Mesenchymal stem cell (in vitro differentiated cells and primary cell): ENCODE data around the gene APP.
"Not testable (repeated sequence)": the region's sequence is repeated elsewhere in the genome, so short reads cannot be mapped to it uniquely, and the experiment has no call there.

Experiments
- DNase-seq: peaks from one replicate; pipeline ENCODE4 v3.0.0-alpha.2; 2013
- H2AFZ ChIP-seq: one replicate; pipeline ENCODE4 v1.6.1; 2013; ENCODE audit warnings: low read depth, mild to moderate bottlenecking, control low read depth, inconsistent platforms, low read length, moderate library complexity
- H2AK5ac ChIP-seq: 2 replicates; pipeline ENCODE4 v1.6.1; 2013; ENCODE audit warnings: low read length, moderate library complexity, mild to moderate bottlenecking, inconsistent platforms; ENCODE audit not compliant: severe bottlenecking
- H2BK120ac ChIP-seq: one replicate; pipeline ENCODE4 v1.6.1; 2013; ENCODE audit warnings: low read depth, mild to moderate bottlenecking, inconsistent platforms, low read length, moderate library complexity
- H2BK12ac ChIP-seq, 2 experiments: one replicate each; pipeline ENCODE4 v1.6.1; 2013; ENCODE audit warnings: inconsistent platforms in 2 of 2, low read length in 2 of 2, mild to moderate bottlenecking in 2 of 2, moderate library complexity in 2 of 2, control low read depth in 1 of 2
- H2BK15ac ChIP-seq: one replicate; pipeline ENCODE4 v1.6.1; 2013; ENCODE audit warnings: mild to moderate bottlenecking, low read depth, inconsistent platforms; ENCODE audit not compliant: poor library complexity, severe bottlenecking
- H2BK5ac ChIP-seq: 2 replicates; pipeline ENCODE4 v1.6.1; 2013; ENCODE audit warnings: low read depth, mild to moderate bottlenecking, low read length, control low read depth, inconsistent platforms; ENCODE audit not compliant: poor library complexity, severe bottlenecking
- H3K14ac ChIP-seq, 2 experiments: one replicate each; pipeline ENCODE4 v1.6.1; 2013; ENCODE audit warnings: inconsistent platforms in 2 of 2, low read length in 2 of 2, control low read depth in 1 of 2, mild to moderate bottlenecking in 1 of 2, moderate library complexity in 1 of 2
- H3K18ac ChIP-seq, 2 experiments: one replicate each; pipeline ENCODE4 v1.6.1; 2013; ENCODE audit warnings: inconsistent platforms in 2 of 2, low read length in 2 of 2, control low read depth in 1 of 2, low read depth in 1 of 2, mild to moderate bottlenecking in 1 of 2
- H3K23ac ChIP-seq, 2 experiments: one replicate each; pipeline ENCODE4 v1.6.1; 2013; ENCODE audit warnings: inconsistent platforms in 2 of 2, low read length in 2 of 2, mild to moderate bottlenecking in 2 of 2, moderate library complexity in 2 of 2, control low read depth in 1 of 2
- H3K27ac ChIP-seq: 2 replicates; pipeline ENCODE4 v1.5.1; 2013; ENCODE audit warnings: mild to moderate bottlenecking, moderate library complexity, low read length, control low read depth, inconsistent platforms; ENCODE audit not compliant: poor library complexity, severe bottlenecking
- H3K27me3 ChIP-seq, 2 experiments: 2 replicates each; pipeline versions ENCODE4 v1.6.1 to v1.7.0; 2013; ENCODE audit warnings: low read length in 2 of 2, mild to moderate bottlenecking in 2 of 2, moderate library complexity in 2 of 2, control low read depth in 1 of 2, inconsistent platforms in 1 of 2; ENCODE audit not compliant: control insufficient read depth in 1 of 2, insufficient read depth in 1 of 2
- H3K36me3 ChIP-seq, 2 experiments: 2 replicates each; pipeline versions ENCODE4 v1.6.1 to v1.7.0; 2013; ENCODE audit warnings: low read length in 2 of 2, control low read depth in 1 of 2, inconsistent platforms in 1 of 2, low read depth in 1 of 2, mild to moderate bottlenecking in 1 of 2; ENCODE audit not compliant: insufficient read depth in 2 of 2, control insufficient read depth in 1 of 2
- H3K4ac ChIP-seq, 2 experiments: one replicate each; pipeline ENCODE4 v1.6.1; 2013; ENCODE audit warnings: inconsistent platforms in 2 of 2, low read length in 2 of 2, mild to moderate bottlenecking in 2 of 2, moderate library complexity in 2 of 2, control low read depth in 1 of 2, low read depth in 1 of 2
- H3K4me1 ChIP-seq: 2 replicates; pipeline ENCODE4 v1.6.1; 2013; ENCODE audit warnings: low read depth, low read length, control low read depth; ENCODE audit not compliant: control insufficient read depth, insufficient read depth
- H3K4me2 ChIP-seq: 2 replicates; pipeline ENCODE4 v1.6.1; 2013; ENCODE audit warnings: low read length, mild to moderate bottlenecking, inconsistent platforms; ENCODE audit not compliant: poor library complexity, severe bottlenecking
- H3K4me3 ChIP-seq, 2 experiments: 2 replicates each; pipeline versions ENCODE4 v1.5.1 to v1.7.0; 2013; ENCODE audit warnings: low read length in 2 of 2, mild to moderate bottlenecking in 2 of 2, control low read depth in 1 of 2, low read depth in 1 of 2; ENCODE audit not compliant: insufficient read depth in 1 of 2
- H3K79me1 ChIP-seq: replicated peaks from 2 replicates; pipeline ENCODE4 v1.6.1; 2013; ENCODE audit warnings: mild to moderate bottlenecking, control low read depth, low read length, inconsistent platforms; ENCODE audit not compliant: poor library complexity, severe bottlenecking
- H3K9ac ChIP-seq: 2 replicates; pipeline ENCODE4 v1.7.0; 2013; ENCODE audit warnings: mild to moderate bottlenecking, low read length, moderate library complexity
- H3K9me3 ChIP-seq: 2 replicates; pipeline ENCODE4 v1.7.0; 2013; ENCODE audit warnings: mild to moderate bottlenecking, low read length; ENCODE audit not compliant: control insufficient read depth
- H4K8ac ChIP-seq: one replicate; pipeline ENCODE4 v1.6.1; 2013; ENCODE audit warnings: inconsistent platforms, mild to moderate bottlenecking, low read length, moderate library complexity
- H4K91ac ChIP-seq: one replicate; pipeline ENCODE4 v1.6.1; 2013; ENCODE audit warnings: mild to moderate bottlenecking, low read length, inconsistent platforms
- WGBS: methylation state at CpG from one replicate; pipeline ENCODE4 v1.1.7; 2013; ENCODE audit warnings: mixed read lengths; 5-methylcytosine and 5-hydroxymethylcytosine counted together

The APP gene

GRCh38 chr21:26131053-26131452, 39.5 kb downstream of the APP start:
- 85% methylated on average over 7 of the region's 14 CpGs for WGBS
- H4K91ac ChIP-seq, H3K23ac ChIP-seq, H3K4me1 ChIP-seq, H3K27ac ChIP-seq, H3K14ac ChIP-seq, H3K18ac ChIP-seq, H3K9me3 ChIP-seq, H3K4ac ChIP-seq, H2BK5ac ChIP-seq, H3K9ac ChIP-seq, DNase-seq, H2AFZ ChIP-seq, H2BK120ac ChIP-seq, H2AK5ac ChIP-seq, H3K4me3 ChIP-seq, H3K27me3 ChIP-seq, H3K4me2 ChIP-seq, H4K8ac ChIP-seq, H2BK15ac ChIP-seq, H2BK12ac ChIP-seq: not testable (repeated sequence)
- peaks cover 3 to 30% of the 10 kb centered on the region in 2 experiments for H3K36me3 ChIP-seq
- peaks cover 10% of the 10 kb centered on the region for H3K79me1 ChIP-seq

- 66% methylated on average over 4 of the region's 4 CpGs for WGBS
- no peak overlapping the region for H3K4me2 ChIP-seq
- no peak overlapping the region for H3K27ac ChIP-seq
- peaks cover 0 to 31% of the 10 kb centered on the region in 2 experiments for H3K36me3 ChIP-seq
- H3K14ac ChIP-seq = no peak overlapping the region
- H3K4me1 ChIP-seq = peaks cover 9% of the 10 kb centered on the region
- H2BK15ac ChIP-seq = no peak overlapping the region
- no peak overlapping the region for H2BK5ac ChIP-seq
- peak overlapping the region in 1 of 2 experiments; percentile 82 for H3K4ac ChIP-seq
- no peak overlapping the region for H2AFZ ChIP-seq
- peak overlapping the region in 1 of 2 experiments; percentile 57 for H3K18ac ChIP-seq
- no peaks in the 10 kb centered on the region for H3K27me3 ChIP-seq
- H3K9me3 ChIP-seq = no peaks in the 10 kb centered on the region
- H3K4me3 ChIP-seq = no peak overlapping the region
- H2BK120ac ChIP-seq = no peak overlapping the region
- H4K91ac ChIP-seq = no peak overlapping the region
- no peak overlapping the region for H4K8ac ChIP-seq
- no peak overlapping the region for H2BK12ac ChIP-seq
- peak; percentile 63 for DNase-seq
- H3K79me1 ChIP-seq = peaks cover 10% of the 10 kb centered on the region
- no peak overlapping the region for H2AK5ac ChIP-seq
- H3K23ac ChIP-seq = peak overlapping the region in 1 of 2 experiments; percentile 72
- no peak overlapping the region for H3K9ac ChIP-seq
Measured at GRCh38 chr21:26130249-26130881, 40.2 kb downstream of the APP start.

GRCh38 chr21:26127918-26128317, 42.7 kb downstream of the APP start:
- peak; percentile 91 for DNase-seq
- H3K4me1 ChIP-seq = peaks cover 10% of the 10 kb centered on the region
- H2AFZ ChIP-seq = no peak overlapping the region
- H3K79me1 ChIP-seq = peaks cover 7% of the 10 kb centered on the region
- H3K14ac ChIP-seq = no peak overlapping the region
- no peak overlapping the region for H4K8ac ChIP-seq
- H3K9ac ChIP-seq = no peak overlapping the region
- H3K36me3 ChIP-seq = peaks cover 0 to 31% of the 10 kb centered on the region in 2 experiments
- no peak overlapping the region for H4K91ac ChIP-seq
- no peak overlapping the region for H2BK15ac ChIP-seq
- H3K27me3 ChIP-seq = no peaks in the 10 kb centered on the region
- no peak overlapping the region for H2BK12ac ChIP-seq
- H2BK120ac ChIP-seq = no peak overlapping the region
- H3K23ac ChIP-seq = no peak overlapping the region
- H3K9me3 ChIP-seq = no peaks in the 10 kb centered on the region
- no peak overlapping the region for H3K4me3 ChIP-seq
- no peak overlapping the region for H3K4ac ChIP-seq
- H3K27ac ChIP-seq = peak overlapping the region; percentile 2
- WGBS = 7% methylated on average over 5 of the region's 6 CpGs
- peak overlapping the region; percentile 49 for H3K4me2 ChIP-seq
- no peak overlapping the region for H3K18ac ChIP-seq
- H2BK5ac ChIP-seq = no peak overlapping the region
- no peak overlapping the region for H2AK5ac ChIP-seq

- Histone ChIP-seq H3K9me3 (no peaks in the 10 kb centered on the region), H2AK5ac (no peak overlapping the region), H2BK120ac (no peak overlapping the region), H3K27ac (no peak overlapping the region), H2BK5ac (no peak overlapping the region), H3K9ac (no peak overlapping the region), H3K4me1 (peaks cover 9% of the 10 kb centered on the region), H3K79me1 (peaks cover 9% of the 10 kb centered on the region), H3K4me2 (no peak overlapping the region), H3K36me3 (peaks cover 0 to 31% of the 10 kb centered on the region in 2 experiments), H3K4ac (no peak overlapping the region), H3K27me3 (no peaks in the 10 kb centered on the region), H3K18ac (no peak overlapping the region), H3K4me3 (no peak overlapping the region), H2BK12ac (no peak overlapping the region), H3K23ac (no peak overlapping the region), H4K8ac (no peak overlapping the region), H3K14ac (no peak overlapping the region), H2AFZ (no peak overlapping the region), H2BK15ac (no peak overlapping the region), H4K91ac (no peak overlapping the region)
- no peak for DNase-seq
- no CpG with 5 or more reads among the region's 1 CpG for WGBS
Measured at GRCh38 chr21:26127073-26127814, 43.3 kb downstream of the APP start.
